Measurements from ENCODE around the gene ATP9B. TPM values are rescaled to one million over a fixed set of nuclear protein-coding genes. Genes with fewer than 3 reads are reported as not detected.

Gene ATP9B
- total RNA-seq, 1 donor from 2014 or later, result 12.6 TPM

GRCh38 chr18:79129120-79129519 is 59.9 kb downstream of the ATP9B start:
- DNase-seq (ENCODE audit: low read depth) (no peak), FAIRE-seq (no peak)
- H3K27me3 ChIP-seq (ENCODE audit: insufficient read depth, low read length), result no peaks in the 10 kb centered on the region
- Mint-ChIP-seq H3K27me3 (ENCODE audit: low read depth, unreplicated experiment) (no peaks in the 10 kb centered on the region), H3K9me3 (ENCODE audit: unreplicated experiment) (no peaks in the 10 kb centered on the region), H3K4me1 (ENCODE audit: low read depth, unreplicated experiment) (no peaks in the 10 kb centered on the region), H3K4me3 (ENCODE audit: unreplicated experiment) (no peak overlapping the region), H3K36me3 (ENCODE audit: low read depth, unreplicated experiment) (peaks cover 4% of the 10 kb centered on the region), H3K27ac (ENCODE audit: unreplicated experiment) (no peak overlapping the region)
- H3K9me3 ChIP-seq (ENCODE audit: insufficient read depth, low read depth, low read length), result no peaks in the 10 kb centered on the region
- H3K79me2 ChIP-seq (ENCODE audit: insufficient read depth, low read length), result no peaks in the 10 kb centered on the region
- H3K9ac ChIP-seq (ENCODE audit: low read length), result no peak overlapping the region
- H3K27ac ChIP-seq (ENCODE audit: low read depth, low read length), result no peak overlapping the region
- no peaks in the 10 kb centered on the region for H4K20me1 ChIP-seq (ENCODE audit: insufficient read depth, low read length)
- no peak overlapping the region for H3K4me3 ChIP-seq (ENCODE audit: insufficient read depth, low read depth, low read length)
- TF ChIP-seq CTCF (IDR thresholded peaks at IDR 0.05; ENCODE audit: insufficient read depth, low read depth, low read length), result no peak
- no peak for TF ChIP-seq EZH2 (IDR thresholded peaks at IDR 0.05; ENCODE audit: insufficient read depth, low read length)
- no peak overlapping the region for H3K4me2 ChIP-seq (ENCODE audit: low read length)
- no peaks in the 10 kb centered on the region for H3K4me1 ChIP-seq (ENCODE audit: insufficient read depth, low read length)
- H2AFZ ChIP-seq (ENCODE audit: low read depth, low read length), result no peak overlapping the region
- H3K36me3 ChIP-seq (ENCODE audit: insufficient read depth, low read length), result no peaks in the 10 kb centered on the region

GRCh38 chr18:79133724-79134123 is 64.5 kb downstream of the ATP9B start:
- no peak overlapping the region for H2AFZ ChIP-seq (ENCODE audit: low read depth, low read length)
- H3K36me3 Mint-ChIP-seq (ENCODE audit: low read depth, unreplicated experiment), result peaks cover 5% of the 10 kb centered on the region
- no peaks in the 10 kb centered on the region for H3K27me3 Mint-ChIP-seq (ENCODE audit: low read depth, unreplicated experiment)
- no peak overlapping the region for H3K9ac ChIP-seq (ENCODE audit: low read length)
- DNase-seq (ENCODE audit: low read depth), result no peak
- no peak overlapping the region for H3K4me3 ChIP-seq (ENCODE audit: insufficient read depth, low read depth, low read length)
- no peak overlapping the region for H3K4me3 Mint-ChIP-seq (ENCODE audit: unreplicated experiment)
- no peaks in the 10 kb centered on the region for H3K9me3 Mint-ChIP-seq (ENCODE audit: unreplicated experiment)
- H3K27ac ChIP-seq (ENCODE audit: low read depth, low read length), result no peak overlapping the region
- no peaks in the 10 kb centered on the region for H3K36me3 ChIP-seq (ENCODE audit: insufficient read depth, low read length)
- H3K9me3 ChIP-seq (ENCODE audit: insufficient read depth, low read depth, low read length), result no peaks in the 10 kb centered on the region
- H3K4me2 ChIP-seq (ENCODE audit: low read length), result no peak overlapping the region
- no peaks in the 10 kb centered on the region for H3K4me1 Mint-ChIP-seq (ENCODE audit: low read depth, unreplicated experiment)
- H3K27ac Mint-ChIP-seq (ENCODE audit: unreplicated experiment), result no peak overlapping the region
- no peaks in the 10 kb centered on the region for H3K27me3 ChIP-seq (ENCODE audit: insufficient read depth, low read length)
- FAIRE-seq, result no peak
- no peaks in the 10 kb centered on the region for H3K79me2 ChIP-seq (ENCODE audit: insufficient read depth, low read length)
- H4K20me1 ChIP-seq (ENCODE audit: insufficient read depth, low read length), result no peaks in the 10 kb centered on the region
- H3K4me1 ChIP-seq (ENCODE audit: insufficient read depth, low read length), result no peaks in the 10 kb centered on the region
- no peak for TF ChIP-seq CTCF (IDR thresholded peaks at IDR 0.05; ENCODE audit: insufficient read depth, low read depth, low read length)
- TF ChIP-seq EZH2 (IDR thresholded peaks at IDR 0.05; ENCODE audit: insufficient read depth, low read length), result no peak

DNA sequence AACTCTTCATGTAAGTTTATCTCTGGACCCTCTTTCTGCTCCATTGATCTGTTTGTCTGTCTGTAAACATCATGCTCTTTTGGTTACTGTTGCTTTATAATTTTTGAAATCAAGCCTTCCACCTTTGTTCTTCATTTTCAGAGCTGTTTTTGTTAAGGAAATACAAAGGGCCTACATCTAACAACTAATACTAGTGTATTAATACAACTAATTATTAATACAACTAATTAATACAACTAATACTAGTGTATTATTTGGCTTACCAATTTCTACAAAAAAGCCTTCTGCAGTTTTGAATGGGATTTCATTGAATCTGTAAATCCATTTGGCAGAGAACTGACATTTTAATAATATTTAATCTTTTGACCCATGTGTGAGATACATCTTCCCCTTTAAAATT is 66.7 kb downstream of the ATP9B start:
- Mint-ChIP-seq H3K4me1 (ENCODE audit: low read depth, unreplicated experiment) (no peaks in the 10 kb centered on the region), H3K4me3 (ENCODE audit: unreplicated experiment) (no peak overlapping the region), H3K36me3 (ENCODE audit: low read depth, unreplicated experiment) (peaks cover 7% of the 10 kb centered on the region), H3K27ac (ENCODE audit: unreplicated experiment) (no peak overlapping the region), H3K27me3 (ENCODE audit: low read depth, unreplicated experiment) (no peaks in the 10 kb centered on the region), H3K9me3 (ENCODE audit: unreplicated experiment) (no peaks in the 10 kb centered on the region)
- FAIRE-seq (no peak), DNase-seq (ENCODE audit: low read depth) (no peak)
- Histone ChIP-seq H3K27me3 (ENCODE audit: insufficient read depth, low read length) (no peaks in the 10 kb centered on the region), H3K27ac (ENCODE audit: low read depth, low read length) (no peak overlapping the region), H4K20me1 (ENCODE audit: insufficient read depth, low read length) (no peaks in the 10 kb centered on the region), H3K4me3 (ENCODE audit: insufficient read depth, low read depth, low read length) (no peak overlapping the region), H2AFZ (ENCODE audit: low read depth, low read length) (no peak overlapping the region), H3K9me3 (ENCODE audit: insufficient read depth, low read depth, low read length) (no peaks in the 10 kb centered on the region), H3K4me1 (ENCODE audit: insufficient read depth, low read length) (no peaks in the 10 kb centered on the region), H3K79me2 (ENCODE audit: insufficient read depth, low read length) (no peaks in the 10 kb centered on the region), H3K36me3 (ENCODE audit: insufficient read depth, low read length) (no peaks in the 10 kb centered on the region), H3K4me2 (ENCODE audit: low read length) (no peak overlapping the region), H3K9ac (ENCODE audit: low read length) (no peak overlapping the region)
- TF ChIP-seq EZH2 (IDR thresholded peaks at IDR 0.05; ENCODE audit: insufficient read depth, low read length), result no peak
- no peak for TF ChIP-seq CTCF (IDR thresholded peaks at IDR 0.05; ENCODE audit: insufficient read depth, low read depth, low read length)

Measured in astrocyte (in vitro differentiated cells and primary cell).